ENCODE data around the gene ZNRD2. TPM values are rescaled to one million over a fixed set of nuclear protein-coding genes. Genes with fewer than 3 reads are reported as not detected.

ZNRD2 gene
- total RNA-seq, 1 experiment from 2014 or later, result 61.2 TPM

DNA sequence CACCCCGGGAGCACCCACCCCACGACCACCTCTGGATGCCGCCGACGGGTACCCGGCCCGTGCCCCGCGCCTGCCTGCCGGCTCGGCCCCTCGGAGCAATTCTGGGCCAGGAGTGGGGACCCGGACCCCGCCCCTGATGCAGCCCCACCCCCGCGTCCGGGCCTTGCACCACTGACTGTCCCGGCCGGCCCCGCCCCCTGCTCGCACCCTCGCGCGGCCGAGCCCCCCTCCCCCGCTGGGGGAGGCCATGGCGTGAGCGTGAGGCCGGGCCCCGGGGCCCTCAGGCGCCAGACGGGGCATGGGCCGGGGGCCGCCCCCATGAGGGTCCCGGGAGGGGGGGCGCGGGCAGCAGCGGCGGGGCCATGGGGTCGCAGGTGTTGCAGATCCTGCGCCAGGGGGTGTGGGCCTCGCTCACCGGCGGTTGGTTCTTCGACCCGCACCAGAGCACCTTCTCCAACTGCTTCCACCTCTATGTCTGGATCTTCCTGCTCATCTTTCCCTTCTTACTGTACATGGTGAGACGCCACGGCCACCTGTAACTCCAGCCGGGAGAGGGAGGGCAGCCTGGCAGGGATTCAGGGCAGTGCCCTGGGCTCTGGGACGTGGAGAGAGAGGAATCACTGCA lies 45.8 kb downstream of the ZNRD2 start:
- peaks cover 19% of the 10 kb centered on the region for H3K36me3 ChIP-seq (ENCODE audit: control insufficient read depth, insufficient read depth, low read length)
- BruUV-seq (replicated peaks), result no TSS peak
- in situ Hi-C loops (cut with HindIII; ENCODE audit: low pct_unique_long_range_greater_than_20kb, low sequenced_read_pairs), result no loop called here
- peak overlapping the region; percentile 88 to 97 for H3K4me3 ChIP-seq (ENCODE audit: low read depth in 2 of 2, low read length in 2 of 2)
- H3K27ac ChIP-seq (ENCODE audit: low read length), result peak overlapping the region; percentile 89
- no peaks in the 10 kb centered on the region for H3K27me3 ChIP-seq (ENCODE audit: control insufficient read depth, insufficient read depth, low read length)
- TF ChIP-seq SIN3A (IDR thresholded peaks at IDR 0.05; ENCODE audit: borderline replicate concordance, insufficient read depth, low read depth, low read length), result 0 out of 2 replicates have a peak, but pooled peaks have one; percentile 29
- TF ChIP-seq, protein P1, sequence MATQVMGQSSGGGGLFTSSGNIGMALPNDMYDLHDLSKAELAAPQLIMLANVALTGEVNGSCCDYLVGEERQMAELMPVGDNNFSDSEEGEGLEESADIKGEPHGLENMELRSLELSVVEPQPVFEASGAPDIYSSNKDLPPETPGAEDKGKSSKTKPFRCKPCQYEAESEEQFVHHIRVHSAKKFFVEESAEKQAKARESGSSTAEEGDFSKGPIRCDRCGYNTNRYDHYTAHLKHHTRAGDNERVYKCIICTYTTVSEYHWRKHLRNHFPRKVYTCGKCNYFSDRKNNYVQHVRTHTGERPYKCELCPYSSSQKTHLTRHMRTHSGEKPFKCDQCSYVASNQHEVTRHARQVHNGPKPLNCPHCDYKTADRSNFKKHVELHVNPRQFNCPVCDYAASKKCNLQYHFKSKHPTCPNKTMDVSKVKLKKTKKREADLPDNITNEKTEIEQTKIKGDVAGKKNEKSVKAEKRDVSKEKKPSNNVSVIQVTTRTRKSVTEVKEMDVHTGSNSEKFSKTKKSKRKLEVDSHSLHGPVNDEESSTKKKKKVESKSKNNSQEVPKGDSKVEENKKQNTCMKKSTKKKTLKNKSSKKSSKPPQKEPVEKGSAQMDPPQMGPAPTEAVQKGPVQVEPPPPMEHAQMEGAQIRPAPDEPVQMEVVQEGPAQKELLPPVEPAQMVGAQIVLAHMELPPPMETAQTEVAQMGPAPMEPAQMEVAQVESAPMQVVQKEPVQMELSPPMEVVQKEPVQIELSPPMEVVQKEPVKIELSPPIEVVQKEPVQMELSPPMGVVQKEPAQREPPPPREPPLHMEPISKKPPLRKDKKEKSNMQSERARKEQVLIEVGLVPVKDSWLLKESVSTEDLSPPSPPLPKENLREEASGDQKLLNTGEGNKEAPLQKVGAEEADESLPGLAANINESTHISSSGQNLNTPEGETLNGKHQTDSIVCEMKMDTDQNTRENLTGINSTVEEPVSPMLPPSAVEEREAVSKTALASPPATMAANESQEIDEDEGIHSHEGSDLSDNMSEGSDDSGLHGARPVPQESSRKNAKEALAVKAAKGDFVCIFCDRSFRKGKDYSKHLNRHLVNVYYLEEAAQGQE (IDR thresholded peaks at IDR 0.05; ENCODE audit: insufficient read depth in 1 of 2, low read depth in 2 of 2, low read length in 1 of 2), result no peak
- TF ChIP-seq, protein P2, sequence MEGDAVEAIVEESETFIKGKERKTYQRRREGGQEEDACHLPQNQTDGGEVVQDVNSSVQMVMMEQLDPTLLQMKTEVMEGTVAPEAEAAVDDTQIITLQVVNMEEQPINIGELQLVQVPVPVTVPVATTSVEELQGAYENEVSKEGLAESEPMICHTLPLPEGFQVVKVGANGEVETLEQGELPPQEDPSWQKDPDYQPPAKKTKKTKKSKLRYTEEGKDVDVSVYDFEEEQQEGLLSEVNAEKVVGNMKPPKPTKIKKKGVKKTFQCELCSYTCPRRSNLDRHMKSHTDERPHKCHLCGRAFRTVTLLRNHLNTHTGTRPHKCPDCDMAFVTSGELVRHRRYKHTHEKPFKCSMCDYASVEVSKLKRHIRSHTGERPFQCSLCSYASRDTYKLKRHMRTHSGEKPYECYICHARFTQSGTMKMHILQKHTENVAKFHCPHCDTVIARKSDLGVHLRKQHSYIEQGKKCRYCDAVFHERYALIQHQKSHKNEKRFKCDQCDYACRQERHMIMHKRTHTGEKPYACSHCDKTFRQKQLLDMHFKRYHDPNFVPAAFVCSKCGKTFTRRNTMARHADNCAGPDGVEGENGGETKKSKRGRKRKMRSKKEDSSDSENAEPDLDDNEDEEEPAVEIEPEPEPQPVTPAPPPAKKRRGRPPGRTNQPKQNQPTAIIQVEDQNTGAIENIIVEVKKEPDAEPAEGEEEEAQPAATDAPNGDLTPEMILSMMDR (IDR thresholded peaks at IDR 0.05), result no peak
- intact Hi-C loops (cut with micrococcal nuclease; ENCODE audit: unreplicated experiment), result loop anchor here (2.0 kb wide), 1 partner anchor 39 kb away; the partner anchor contains the start of gene EHBP1L1
- DNase-seq (ENCODE audit: low read depth, low spot score), result no peak
- H3K4me1 ChIP-seq (ENCODE audit: control insufficient read depth, insufficient read depth, low read length), result peaks cover 33% of the 10 kb centered on the region
- CTCF ChIA-PET, result interaction anchor here (1.1 kb wide), 1 partner anchor 22 kb away, joined by 3 read pairs; the partner anchor contains the start of gene SIPA1
- peak; percentile 16 for ATAC-seq
- H3K9me3 ChIP-seq (ENCODE audit: control insufficient read depth, insufficient read depth, low read depth, low read length), result no peaks in the 10 kb centered on the region
- POLR2A ChIA-PET, result interaction anchor here (0.6 kb wide), 1 partner anchor 38 kb away, joined by 4 read pairs; no protein-coding TSS in a partner anchor

DNA sequence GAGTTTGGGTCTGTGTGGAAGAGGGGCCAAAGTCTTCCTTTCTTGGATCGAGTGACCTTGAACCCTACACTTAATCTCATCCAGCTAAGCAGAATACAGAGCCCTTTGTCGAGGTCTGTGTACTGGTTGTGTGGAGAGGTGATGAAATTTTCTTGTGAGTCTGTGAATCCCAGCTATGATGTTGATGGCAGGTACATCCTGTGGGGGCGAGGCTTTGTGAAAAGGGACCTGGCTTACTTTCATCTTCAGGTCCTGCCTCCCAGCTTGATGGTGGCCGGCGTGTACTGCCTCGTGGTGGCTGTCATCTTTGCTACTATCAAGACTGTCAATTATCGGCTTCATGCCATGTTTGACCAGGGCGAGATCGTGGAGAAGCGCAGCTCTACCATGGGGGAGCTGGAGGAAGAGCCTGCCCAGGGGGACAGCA lies 46.3 kb downstream of the ZNRD2 start:
- H3K4me3 ChIP-seq (ENCODE audit: low read depth in 2 of 2, low read length in 2 of 2), result peak overlapping the region; percentile 88 to 97
- BruUV-seq (replicated peaks), result no TSS peak
- intact Hi-C loops (cut with micrococcal nuclease; ENCODE audit: unreplicated experiment), result no loop called here
- in situ Hi-C loops (cut with HindIII; ENCODE audit: low pct_unique_long_range_greater_than_20kb, low sequenced_read_pairs), result no loop called here
- DNase-seq (ENCODE audit: low read depth, low spot score) (no peak), ATAC-seq (no peak)
- no peaks in the 10 kb centered on the region for H3K9me3 ChIP-seq (ENCODE audit: control insufficient read depth, insufficient read depth, low read depth, low read length)
- H3K4me1 ChIP-seq (ENCODE audit: control insufficient read depth, insufficient read depth, low read length), result peaks cover 28% of the 10 kb centered on the region
- no peaks in the 10 kb centered on the region for H3K27me3 ChIP-seq (ENCODE audit: control insufficient read depth, insufficient read depth, low read length)
- ChIA-PET POLR2A (no interaction called here), CTCF (no interaction called here)
- H3K36me3 ChIP-seq (ENCODE audit: control insufficient read depth, insufficient read depth, low read length), result peaks cover 19% of the 10 kb centered on the region
- H3K27ac ChIP-seq (ENCODE audit: low read length), result peak overlapping the region; percentile 84
- TF ChIP-seq, protein P1 (IDR thresholded peaks at IDR 0.05; ENCODE audit: insufficient read depth in 1 of 2, low read depth in 2 of 2, low read length in 1 of 2), result no peak
- TF ChIP-seq, protein P2 (IDR thresholded peaks at IDR 0.05), result no peak
- TF ChIP-seq SIN3A (IDR thresholded peaks at IDR 0.05; ENCODE audit: borderline replicate concordance, insufficient read depth, low read depth, low read length) (no peak), TCF7L2 (IDR thresholded peaks at IDR 0.05; ENCODE audit: low read depth, low read length) (no peak), POLR2AphosphoS5 (IDR thresholded peaks at IDR 0.05; ENCODE audit: low read depth, low read length) (no peak)
